ENCODE results near the gene SHROOM3. TPM values are rescaled to one million over a fixed set of nuclear protein-coding genes. Genes with fewer than 3 reads are reported as not detected.
A peak's percentile ranks its signal among the peaks of the same experiment; 100 is the strongest.

Gene SHROOM3
- total RNA-seq, 1 experiment from 2014 or later, result 70.6 TPM

- DNase-seq (ENCODE audit: low spot score), result no peak
Measured at GRCh38 chr4:76773766-76774165, 338.7 kb downstream of the SHROOM3 start.

- no peak for DNase-seq (ENCODE audit: low spot score)
Measured at GRCh38 chr4:76779740-76780459, 344.9 kb downstream of the SHROOM3 start.

- peak; percentile 17 for DNase-seq (ENCODE audit: low spot score)
Measured at GRCh38 chr4:76780781-76781697, 346.0 kb downstream of the SHROOM3 start.

- DNase-seq (ENCODE audit: low spot score), result peak; percentile 86
Measured at GRCh38 chr4:76781698-76782595, 346.9 kb downstream of the SHROOM3 start.

GRCh38 chr4:76782837-76783236, 347.8 kb downstream of the SHROOM3 start:
- peak; percentile 45 for DNase-seq (ENCODE audit: low spot score)

- DNase-seq (ENCODE audit: low spot score), result no peak
Measured at GRCh38 chr4:76783836-76784235, 348.8 kb downstream of the SHROOM3 start.

- peak; percentile 35 for DNase-seq (ENCODE audit: low spot score)
Measured at GRCh38 chr4:76784237-76784636, 349.2 kb downstream of the SHROOM3 start.

GRCh38 chr4:76787898-76788297, 352.9 kb downstream of the SHROOM3 start:
- DNase-seq (ENCODE audit: low spot score), result no peak

GRCh38 chr4:76790377-76790776, 355.3 kb downstream of the SHROOM3 start:
- DNase-seq (ENCODE audit: low spot score), result no peak

GRCh38 chr4:76791479-76791878, 356.4 kb downstream of the SHROOM3 start:
- no peak for DNase-seq (ENCODE audit: low spot score)

GRCh38 chr4:76792418-76792817, 357.4 kb downstream of the SHROOM3 start:
- no peak for DNase-seq (ENCODE audit: low spot score)

- DNase-seq (ENCODE audit: low spot score), result no peak
Measured at GRCh38 chr4:76795243-76795642, 360.2 kb downstream of the SHROOM3 start.

- DNase-seq (ENCODE audit: low spot score), result no peak
Measured at GRCh38 chr4:76799140-76799539, 364.1 kb downstream of the SHROOM3 start.

- no peak for DNase-seq (ENCODE audit: low spot score)
Measured at GRCh38 chr4:76799718-76800117, 364.7 kb downstream of the SHROOM3 start.

- DNase-seq (ENCODE audit: low spot score), result no peak
Measured at GRCh38 chr4:76800902-76801301, 365.9 kb downstream of the SHROOM3 start.

- DNase-seq (ENCODE audit: low spot score), result no peak
Measured at GRCh38 chr4:76801621-76802235, 366.7 kb downstream of the SHROOM3 start.

- no peak for DNase-seq (ENCODE audit: low spot score)
Measured at GRCh38 chr4:76802236-76803021, 367.4 kb downstream of the SHROOM3 start.

GRCh38 chr4:76803522-76803921, 368.5 kb downstream of the SHROOM3 start:
- DNase-seq (ENCODE audit: low spot score), result peak; percentile 77

- DNase-seq (ENCODE audit: low spot score), result no peak
Measured at GRCh38 chr4:76804096-76804495, 369.1 kb downstream of the SHROOM3 start.

- no peak for DNase-seq (ENCODE audit: low spot score)
Measured at GRCh38 chr4:76806346-76806745, 371.3 kb downstream of the SHROOM3 start.

Data from HT-29 (cell line).